PC-3 (cell line): ENCODE data around the gene ANAPC2. TPM values are rescaled to one million over a fixed set of nuclear protein-coding genes. Genes with fewer than 3 reads are reported as not detected.

Experiments
- ATAC-seq: fragments of 200-7000 bp; cut with Tn5 transposase; 2 replicates; pipeline ENCODE4 v1.9.1; 2020; ENCODE audit warnings: mild to moderate bottlenecking, moderate library complexity
- BruUV-seq: library from RNA; stranded (reverse); fragments of 400-500 nt; replicated peaks from 2 replicates; lab custom pipeline; 2021; lab: Mats Ljungman, UMichigan
- CTCF ChIA-PET: fragments of 300-600 bp; sonication (Branson Sonifier 250); formaldehyde crosslinking; loops from one replicate; lab custom pipeline; 2022; ENCODE audit warnings: antibody characterized with exemption; lab: Charles Lee
- POLR2A ChIA-PET: fragments of 300-600 bp; sonication (Branson Sonifier 250); formaldehyde crosslinking; loops from one replicate; lab custom pipeline; 2022; ENCODE audit warnings: antibody characterized with exemption; ENCODE audit not compliant: unreplicated experiment; lab: Charles Lee
- DNase-seq: peaks from one replicate; pipeline ENCODE4 v3.0.0-alpha.2; 2015
- H2AFZ ChIP-seq: fragments of 300-600 bp; sonication (generic); 2 replicates; pipeline ENCODE4 v1.6.0; 2016; ENCODE audit warnings: antibody characterized with exemption, low read length
- H3F3A ChIP-seq: fragments of 300-600 bp; sonication (generic); one replicate; pipeline ENCODE4 v1.6.0; 2017; ENCODE audit warnings: antibody characterized with exemption, low read length, control low read depth, mild to moderate bottlenecking; ENCODE audit not compliant: unreplicated experiment
- H3K27ac ChIP-seq: fragments of 300-600 bp; sonication (generic); 2 replicates; pipeline ENCODE4 v1.5.1; 2016; ENCODE audit warnings: mild to moderate bottlenecking, low read length
- H3K27me3 ChIP-seq: fragments of 300-600 bp; sonication (generic); 2 replicates; pipeline ENCODE4 v1.6.1; 2016; ENCODE audit warnings: low read length, mixed read lengths
- H3K36me3 ChIP-seq: fragments of 300-600 bp; sonication (generic); 2 replicates; pipeline ENCODE4 v1.6.1; 2016; ENCODE audit warnings: low read depth, mixed run types, low read length, mixed read lengths
- H3K4me1 ChIP-seq: fragments of 300-600 bp; sonication (generic); 2 replicates; pipeline ENCODE4 v1.5.1; 2016; ENCODE audit warnings: low read length; ENCODE audit not compliant: insufficient read depth
- H3K4me2 ChIP-seq: fragments of 300-600 bp; sonication (generic); 2 replicates; pipeline ENCODE4 v1.6.0; 2016; ENCODE audit warnings: low read length
- H3K4me3 ChIP-seq: fragments of 300-600 bp; sonication (generic); 2 replicates; pipeline ENCODE4 v1.5.1; 2016; ENCODE audit warnings: mild to moderate bottlenecking, low read length, mixed read lengths
- H3K79me2 ChIP-seq: fragments of 300-600 bp; sonication (generic); 2 replicates; pipeline ENCODE4 v1.6.1; 2017; ENCODE audit warnings: low read length, mixed read lengths
- H3K9ac ChIP-seq: fragments of 300-600 bp; sonication (generic); 2 replicates; pipeline ENCODE4 v1.6.0; 2016; ENCODE audit warnings: mild to moderate bottlenecking, low read length
- H3K9me2 ChIP-seq: fragments of 300-600 bp; sonication (generic); replicated peaks from 2 replicates; pipeline ENCODE4 v1.6.1; 2016; ENCODE audit warnings: mixed run types, low read length, mixed read lengths
- H3K9me3 ChIP-seq: fragments of 300-600 bp; sonication (generic); 2 replicates; pipeline ENCODE4 v1.6.1; 2016; ENCODE audit warnings: low read length, mixed read lengths
- H4K20me1 ChIP-seq: fragments of 300-600 bp; sonication (generic); 2 replicates; pipeline ENCODE4 v1.6.1; 2016; ENCODE audit warnings: low read length, mixed read lengths
- CTCF ChIP-seq: fragments of 300-600 bp; sonication (generic); conservative IDR thresholded peaks from 2 replicates; pipeline ENCODE4 v1.5.1; 2017; ENCODE audit warnings: antibody characterized with exemption, low read depth, mild to moderate bottlenecking, low read length
- EZH2 ChIP-seq: fragments of 300-600 bp; sonication (generic); IDR thresholded peaks from one replicate; pipeline ENCODE4 v1.6.1; 2017; ENCODE audit warnings: antibody characterized with exemption, mild to moderate bottlenecking, low read length; ENCODE audit not compliant: unreplicated experiment
- EZH2phosphoT487 ChIP-seq: fragments of 300-600 bp; sonication (generic); IDR thresholded peaks from 2 replicates; pipeline ENCODE4 v1.6.1; 2018; ENCODE audit warnings: mild to moderate bottlenecking, antibody characterized with exemption, low read length, borderline replicate concordance
- intact Hi-C: fragments of 100-400 bp; cut with micrococcal nuclease; formaldehyde crosslinking; loops from 2 replicates; pipeline ENCODE4 v1.9.0; 2023
- total RNA-seq: library from RNA; depleted of rRNA; stranded (reverse); fragments of >200 nt; gene quantifications from 2 replicates; pipeline ENCODE4 v1.2.3, GENCODE V29; 2014

Gene ANAPC2
- total RNA-seq, 1 experiment from 2014 or later, result 21.6 TPM

- peak overlapping the region; percentile 90 for H3K4me2 ChIP-seq
- intact Hi-C loops, result no loop called here
- H2AFZ ChIP-seq, result peak overlapping the region; percentile 38; the same call in 1 of the 2 replicates
Observed at GRCh38 chr9:137217276-137218211, 29.2 kb upstream of the ANAPC2 start.

GRCh38 chr9:137216188-137216965, 28.0 kb upstream of the ANAPC2 start:
- POLR2A ChIA-PET, result no interaction called here
- Histone ChIP-seq H3K79me2 (no peaks in the 10 kb centered on the region), H3K4me1 (peaks cover 24% of the 10 kb centered on the region), H2AFZ (no peak overlapping the region), H3F3A (no peaks in the 10 kb centered on the region), H3K4me3 (peak overlapping the region; percentile 70; the same call in 1 of the 2 replicates), H3K4me2 (peak overlapping the region; percentile 90), H3K9ac (no peak overlapping the region), H3K36me3 (no peaks in the 10 kb centered on the region), H3K27ac (no peak overlapping the region), H3K9me3 (no peaks in the 10 kb centered on the region), H3K27me3 (no peaks in the 10 kb centered on the region), H4K20me1 (no peaks in the 10 kb centered on the region), H3K9me2 (no peaks in the 10 kb centered on the region)
- no peak for TF ChIP-seq CTCF
- TF ChIP-seq EZH2phosphoT487, result no peak
- TF ChIP-seq EZH2, result no peak
- no TSS peak for BruUV-seq
- CTCF ChIA-PET, result no interaction called here
- intact Hi-C loops, result no loop called here
- ATAC-seq (no peak), DNase-seq (no peak)

More at GRCh38 chr9:137217276-137218211, 29.2 kb upstream of the ANAPC2 start:
- peak overlapping the region; percentile 70 for H3K4me3 ChIP-seq
- H3K9me3 ChIP-seq, result no peaks in the 10 kb centered on the region
- TF ChIP-seq EZH2phosphoT487 (no peak), CTCF (no peak), EZH2 (no peak)
- peaks cover 24% of the 10 kb centered on the region for H3K4me1 ChIP-seq
- H3K27ac ChIP-seq, result peak overlapping the region; percentile 42
- H3F3A ChIP-seq, result no peaks in the 10 kb centered on the region
- no peaks in the 10 kb centered on the region for H3K27me3 ChIP-seq
- ChIA-PET POLR2A (interaction anchor here (0.5 to 0.7 kb wide), 2 partner anchors 67 to 131 kb away, joined by 5 to 7 read pairs; no protein-coding TSS in a partner anchor), CTCF (no interaction called here)
- DNase-seq, result peak; percentile 84
- H3K79me2 ChIP-seq, result no peaks in the 10 kb centered on the region
- TSS peak; percentile 66 for BruUV-seq
- no peaks in the 10 kb centered on the region for H4K20me1 ChIP-seq
- peak overlapping the region; percentile 59 for H3K9ac ChIP-seq
- peak; percentile 70 for ATAC-seq
- no peaks in the 10 kb centered on the region for H3K36me3 ChIP-seq
- no peaks in the 10 kb centered on the region for H3K9me2 ChIP-seq
